SH-SY5Y (cell line): ENCODE data around the gene IFT122.

ENCODE experiments used
- GATA2 ChIP-seq: IDR thresholded peaks from 2 replicates; pipeline ENCODE4 v1.6.1; 2011; ENCODE audit warnings: mild to moderate bottlenecking, low read depth, low read length
- GATA3 ChIP-seq: IDR thresholded peaks from 2 replicates; pipeline ENCODE4 v1.6.1; 2011; ENCODE audit warnings: low read depth, mild to moderate bottlenecking, low read length, moderate library complexity

DNA sequence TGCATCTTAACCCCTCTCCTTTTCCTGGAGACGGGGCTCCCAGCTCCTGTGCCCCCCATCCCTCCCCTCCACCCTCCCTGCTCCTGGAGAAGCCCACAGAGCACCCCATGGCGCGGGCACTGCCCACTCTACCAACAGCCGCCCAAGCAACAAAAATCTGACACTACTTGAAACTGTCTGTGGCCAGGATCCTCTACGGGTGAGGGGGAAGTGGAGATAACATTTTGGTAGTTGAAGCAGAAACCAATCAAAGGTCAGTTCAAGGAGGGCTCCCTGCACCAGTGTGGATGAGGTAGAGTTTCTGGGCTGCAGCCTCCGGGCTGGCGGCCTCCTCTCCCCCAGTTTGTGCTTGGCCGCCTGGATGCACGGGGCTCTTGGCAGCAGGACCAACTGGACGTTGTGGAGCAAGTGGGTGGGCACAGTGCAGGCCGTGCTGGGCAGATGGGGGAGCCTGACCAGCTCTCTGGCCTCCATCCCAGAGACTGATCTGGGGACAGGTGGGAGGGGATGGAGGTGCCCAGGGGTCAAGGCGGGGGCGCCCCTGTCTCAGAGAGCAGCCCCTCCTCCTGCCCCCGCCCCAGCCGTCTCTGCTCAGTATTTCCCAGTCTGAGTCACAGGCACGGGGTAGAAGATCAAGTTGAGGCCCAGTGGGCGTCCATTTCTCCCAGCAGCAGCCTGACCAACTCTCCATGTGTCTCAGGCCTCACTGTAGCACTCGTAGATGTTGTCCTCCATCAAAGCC, 115.8 kb downstream of the IFT122 start:
- TF ChIP-seq GATA2 (no peak), GATA3 (no peak)
